ENCODE results near the gene TNXB. TPM values are rescaled to one million over a fixed set of nuclear protein-coding genes. Genes with fewer than 3 reads are reported as not detected.
"Not testable (repeated sequence)": the region's sequence is repeated elsewhere in the genome, so short reads cannot be mapped to it uniquely, and the experiment has no call there.

TNXB gene
- polyA plus RNA-seq, 2 of the 4 experiments (the other 2 are of a cell fraction) = 0.80 to 1.7 TPM

DNA sequence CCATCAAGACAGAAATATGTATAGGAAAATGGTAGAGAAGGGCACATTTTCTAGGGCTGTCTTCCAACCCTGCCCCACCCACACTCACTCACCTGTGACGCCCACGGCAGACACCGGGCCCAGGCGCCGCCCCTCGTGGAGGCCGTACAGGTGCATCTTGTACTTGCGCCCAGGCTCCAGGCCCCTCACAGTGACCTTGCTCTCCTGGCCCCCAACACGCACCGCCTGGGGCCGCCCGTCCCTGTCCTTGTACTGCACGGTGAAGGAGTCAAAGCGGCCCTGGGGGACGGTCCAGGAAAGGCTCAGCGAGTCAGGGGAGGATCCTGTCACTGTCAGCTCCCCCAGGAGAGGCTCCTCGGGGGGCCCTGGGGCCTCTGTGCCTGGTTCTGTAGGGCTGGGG, 51.2 kb downstream of the TNXB start:
- no peak overlapping the region for H3K4me3 ChIP-seq
- TF ChIP-seq SREBF2 (IDR thresholded peaks at IDR 0.05) = no peak
- TF ChIP-seq, protein P1, sequence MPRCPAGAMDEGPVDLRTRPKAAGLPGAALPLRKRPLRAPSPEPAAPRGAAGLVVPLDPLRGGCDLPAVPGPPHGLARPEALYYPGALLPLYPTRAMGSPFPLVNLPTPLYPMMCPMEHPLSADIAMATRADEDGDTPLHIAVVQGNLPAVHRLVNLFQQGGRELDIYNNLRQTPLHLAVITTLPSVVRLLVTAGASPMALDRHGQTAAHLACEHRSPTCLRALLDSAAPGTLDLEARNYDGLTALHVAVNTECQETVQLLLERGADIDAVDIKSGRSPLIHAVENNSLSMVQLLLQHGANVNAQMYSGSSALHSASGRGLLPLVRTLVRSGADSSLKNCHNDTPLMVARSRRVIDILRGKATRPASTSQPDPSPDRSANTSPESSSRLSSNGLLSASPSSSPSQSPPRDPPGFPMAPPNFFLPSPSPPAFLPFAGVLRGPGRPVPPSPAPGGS (IDR thresholded peaks at IDR 0.05) = no peak
- no peak for TF ChIP-seq RFX5 (IDR thresholded peaks at IDR 0.05)
- TF ChIP-seq CEBPB (IDR thresholded peaks at IDR 0.05) = no peak
- no peak for FAIRE-seq
- no peaks in the 10 kb centered on the region for H3K9me3 ChIP-seq
- DNase-seq (ENCODE audit: low read depth in 1 of 2, low spot score in 1 of 2) = no peak
- H3K4me2 ChIP-seq = no peak overlapping the region
- ChIA-PET CTCF (no interaction called here), POLR2A (no interaction called here)
- no peak for ATAC-seq
- no peaks in the 10 kb centered on the region for H3K4me1 ChIP-seq
- 80% methylated on average over 7 of the region's 17 CpGs for WGBS (ENCODE audit: missing lambda C conversion rate)
- no peak overlapping the region for H3K27ac ChIP-seq

DNA sequence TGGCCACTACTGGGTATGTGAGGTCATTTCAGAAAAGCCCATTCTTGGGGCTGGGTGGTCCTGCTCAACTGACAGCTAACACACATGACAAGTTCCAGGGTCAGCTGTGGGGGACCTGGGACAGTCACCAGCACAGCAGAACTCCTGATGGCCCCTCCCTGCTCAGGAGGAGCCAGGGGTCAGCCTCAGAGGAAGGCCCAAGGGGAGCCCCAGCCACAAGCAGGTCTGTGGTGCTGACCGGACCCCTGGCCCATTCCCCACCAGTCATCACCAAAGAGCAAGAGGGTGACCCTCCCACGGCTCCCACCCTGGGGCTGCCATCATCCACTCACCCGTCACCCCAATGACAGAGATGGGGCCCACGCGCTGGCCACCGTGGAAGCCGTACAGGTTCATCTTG, 52.9 kb downstream of the TNXB start:
- CTCF ChIA-PET = no interaction called here
- POLR2A ChIA-PET = no interaction called here
- Histone ChIP-seq H3K4me3 (no peak overlapping the region), H3K27ac (no peak overlapping the region), H3K4me1 (no peaks in the 10 kb centered on the region), H3K9me3 (no peaks in the 10 kb centered on the region), H3K4me2 (no peak overlapping the region)
- ATAC-seq = no peak
- TF ChIP-seq ZNF302 (CRISPR knock-in tag; IDR thresholded peaks at IDR 0.05) = no peak
- TF ChIP-seq JUNB (IDR thresholded peaks at IDR 0.05) = no peak
- TF ChIP-seq RFX5 (IDR thresholded peaks at IDR 0.05) = no peak
- TF ChIP-seq, protein P1 (IDR thresholded peaks at IDR 0.05) = no peak
- TF ChIP-seq HEYL (CRISPR knock-in tag; IDR thresholded peaks at IDR 0.05) = no peak
- TF ChIP-seq CHD2 (IDR thresholded peaks at IDR 0.05; ENCODE audit: low read length, partially characterized antibody) = no peak
- TF ChIP-seq HOXB5 (CRISPR knock-in tag; IDR thresholded peaks at IDR 0.05) = no peak
- TF ChIP-seq SMC3 (IDR thresholded peaks at IDR 0.05) = no peak
- no peak for TF ChIP-seq FOXS1 (CRISPR knock-in tag; IDR thresholded peaks at IDR 0.05)
- TF ChIP-seq HOXB13 (CRISPR knock-in tag; IDR thresholded peaks at IDR 0.05; ENCODE audit: low read depth) = no peak
- TF ChIP-seq FOSL2 (IDR thresholded peaks at IDR 0.05) = no peak
- no peak for TF ChIP-seq FOSL2 (CRISPR knock-in tag; IDR thresholded peaks at IDR 0.05)
- no peak for TF ChIP-seq PHF8 (IDR thresholded peaks at IDR 0.05; ENCODE audit: borderline replicate concordance, low read depth)
- TF ChIP-seq RNF2 (IDR thresholded peaks at IDR 0.05; ENCODE audit: borderline replicate concordance, low read depth) = no peak
- no peak for TF ChIP-seq POLR2A (IDR thresholded peaks at IDR 0.05; ENCODE audit: low read length)
- no peak for TF ChIP-seq JUN (IDR thresholded peaks at IDR 0.05)
- TF ChIP-seq, protein P2, sequence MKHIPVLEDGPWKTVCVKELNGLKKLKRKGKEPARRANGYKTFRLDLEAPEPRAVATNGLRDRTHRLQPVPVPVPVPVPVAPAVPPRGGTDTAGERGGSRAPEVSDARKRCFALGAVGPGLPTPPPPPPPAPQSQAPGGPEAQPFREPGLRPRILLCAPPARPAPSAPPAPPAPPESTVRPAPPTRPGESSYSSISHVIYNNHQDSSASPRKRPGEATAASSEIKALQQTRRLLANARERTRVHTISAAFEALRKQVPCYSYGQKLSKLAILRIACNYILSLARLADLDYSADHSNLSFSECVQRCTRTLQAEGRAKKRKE (CRISPR knock-in tag; IDR thresholded peaks at IDR 0.05; ENCODE audit: low read depth) = no peak
- no peak for TF ChIP-seq SREBF2 (IDR thresholded peaks at IDR 0.05)
- TF ChIP-seq HDAC2 (IDR thresholded peaks at IDR 0.05) = no peak
- no peak for TF ChIP-seq ZC3H11A (IDR thresholded peaks at IDR 0.05)
- TF ChIP-seq, protein P3, sequence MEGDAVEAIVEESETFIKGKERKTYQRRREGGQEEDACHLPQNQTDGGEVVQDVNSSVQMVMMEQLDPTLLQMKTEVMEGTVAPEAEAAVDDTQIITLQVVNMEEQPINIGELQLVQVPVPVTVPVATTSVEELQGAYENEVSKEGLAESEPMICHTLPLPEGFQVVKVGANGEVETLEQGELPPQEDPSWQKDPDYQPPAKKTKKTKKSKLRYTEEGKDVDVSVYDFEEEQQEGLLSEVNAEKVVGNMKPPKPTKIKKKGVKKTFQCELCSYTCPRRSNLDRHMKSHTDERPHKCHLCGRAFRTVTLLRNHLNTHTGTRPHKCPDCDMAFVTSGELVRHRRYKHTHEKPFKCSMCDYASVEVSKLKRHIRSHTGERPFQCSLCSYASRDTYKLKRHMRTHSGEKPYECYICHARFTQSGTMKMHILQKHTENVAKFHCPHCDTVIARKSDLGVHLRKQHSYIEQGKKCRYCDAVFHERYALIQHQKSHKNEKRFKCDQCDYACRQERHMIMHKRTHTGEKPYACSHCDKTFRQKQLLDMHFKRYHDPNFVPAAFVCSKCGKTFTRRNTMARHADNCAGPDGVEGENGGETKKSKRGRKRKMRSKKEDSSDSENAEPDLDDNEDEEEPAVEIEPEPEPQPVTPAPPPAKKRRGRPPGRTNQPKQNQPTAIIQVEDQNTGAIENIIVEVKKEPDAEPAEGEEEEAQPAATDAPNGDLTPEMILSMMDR (IDR thresholded peaks at IDR 0.05) = no peak
- no peak for FAIRE-seq
- no peak for DNase-seq (ENCODE audit: low read depth in 1 of 2, low spot score in 1 of 2)
- WGBS (ENCODE audit: missing lambda C conversion rate) = 91% methylated on average over 4 of the region's 7 CpGs

DNA sequence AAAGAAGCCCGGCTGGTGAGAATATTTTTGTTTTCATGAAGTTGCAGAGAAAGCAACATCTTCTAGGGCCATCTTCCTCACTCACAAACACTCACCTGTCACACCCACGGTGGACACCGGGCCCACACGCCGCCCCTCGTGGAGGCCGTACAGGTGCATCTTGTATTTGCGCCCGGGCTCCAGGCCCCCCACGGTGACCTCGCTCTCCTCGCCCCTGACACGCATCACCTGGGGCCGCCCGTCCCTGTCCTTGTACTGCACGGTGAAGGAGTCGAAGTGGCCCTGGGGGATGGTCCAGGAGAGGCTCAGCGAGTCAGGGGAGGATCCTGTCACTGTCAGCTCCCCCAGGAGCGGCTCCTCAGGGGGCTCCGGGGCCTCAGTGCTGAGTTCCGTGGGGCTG, 53.4 kb downstream of the TNXB start:
- ATAC-seq; DNase-seq (ENCODE audit: low read depth in 1 of 2, low spot score in 1 of 2); POLR2A ChIA-PET; H3K27ac ChIP-seq; FAIRE-seq; CTCF ChIA-PET; H3K4me3 ChIP-seq; H3K4me1 ChIP-seq; H3K9me3 ChIP-seq; H3K4me2 ChIP-seq: not testable (repeated sequence)
- WGBS (ENCODE audit: missing lambda C conversion rate) = 86% methylated on average over 13 of the region's 21 CpGs

DNA sequence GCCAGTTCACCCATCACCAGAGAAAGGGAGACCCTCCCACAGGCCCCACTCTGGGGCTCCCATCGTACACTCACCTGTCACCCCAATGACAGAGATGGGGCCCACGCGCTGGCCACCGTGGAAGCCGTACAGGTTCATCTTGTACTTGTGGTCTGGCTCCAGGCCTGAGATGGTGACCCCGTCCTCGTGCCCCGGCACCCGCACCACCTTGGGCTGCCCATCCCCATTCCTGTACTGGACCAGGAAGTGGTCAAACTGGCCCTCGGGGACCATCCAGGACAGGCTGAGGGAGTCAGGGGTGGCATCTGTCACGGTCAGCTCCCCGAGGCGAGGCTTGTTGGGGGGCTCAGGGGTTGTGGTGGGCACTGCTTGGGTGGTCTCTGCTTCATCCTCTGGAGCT, 55.8 kb downstream of the TNXB start:
- CTCF ChIA-PET = not testable (repeated sequence)

DNA sequence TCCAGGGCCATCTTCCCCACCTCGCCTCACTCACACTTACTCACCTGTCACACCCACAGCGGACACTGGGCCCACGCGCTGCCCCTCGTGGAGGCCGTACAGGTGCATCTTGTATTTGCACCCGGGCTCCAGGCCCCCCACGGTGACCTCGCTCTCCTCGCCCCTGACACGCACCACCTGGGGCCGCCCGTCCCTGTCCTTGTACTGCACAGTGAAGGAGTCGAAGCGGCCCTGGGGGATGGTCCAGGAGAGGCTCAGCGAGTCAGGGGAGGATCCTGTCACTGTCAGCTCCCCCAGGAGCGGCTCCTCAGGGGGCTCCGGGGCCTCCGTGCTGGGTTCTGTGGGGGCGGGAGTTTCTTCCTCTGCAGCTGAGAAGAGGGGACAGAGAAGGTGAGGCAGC, 56.5 kb downstream of the TNXB start:
- CTCF ChIA-PET; POLR2A ChIA-PET; H3K4me1 ChIP-seq; H3K27ac ChIP-seq; FAIRE-seq; ATAC-seq; DNase-seq (ENCODE audit: low read depth in 1 of 2, low spot score in 1 of 2); H3K9me3 ChIP-seq; H3K4me3 ChIP-seq; H3K4me2 ChIP-seq: not testable (repeated sequence)
- 83% methylated on average over 6 of the region's 20 CpGs for WGBS (ENCODE audit: missing lambda C conversion rate)

More for the DNA sequence above, 55.8 kb downstream of the TNXB start:
- 67% methylated on average over 5 of the region's 13 CpGs for WGBS (ENCODE audit: missing lambda C conversion rate)
- DNase-seq (ENCODE audit: low read depth in 1 of 2, low spot score in 1 of 2); POLR2A ChIA-PET; H3K4me2 ChIP-seq; H3K4me1 ChIP-seq; H3K27ac ChIP-seq; H3K9me3 ChIP-seq; ATAC-seq; H3K4me3 ChIP-seq; FAIRE-seq: not testable (repeated sequence)
